Upper lobe of left lung (tissue), 6 donors: ENCODE measurements around the gene NR3C1. TPM values are rescaled to one million over a fixed set of nuclear protein-coding genes. Genes with fewer than 3 reads are reported as not detected.

ENCODE experiments used
- ATAC-seq, 2 donors: fragments of 200-7000 bp; cut with Tn5 transposase; one replicate each; pipeline ENCODE4 v1.9.1; 2022; ENCODE audit warnings: mild to moderate bottlenecking in 2 of 2, moderate library complexity in 2 of 2; ENCODE audit not compliant: low FRiP score in 2 of 2
- DNase-seq, 2 donors: peaks; one replicate each; pipeline ENCODE4 v3.0.0-alpha.2; 2019 to 2020
- H3K27ac ChIP-seq, 4 donors: fragments of 200-600 bp; sonication (generic); one replicate each; pipeline ENCODE4 v1.5.1; 2016 to 2019
- H3K27me3 ChIP-seq, 4 donors: fragments of 200-600 bp; sonication (generic); one replicate each; pipeline ENCODE4 v1.5.1; 2017 to 2019
- H3K36me3 ChIP-seq, 4 donors: fragments of 200-600 bp; sonication (generic); one replicate each; pipeline ENCODE4 v1.5.1; 2016 to 2019
- H3K4me1 ChIP-seq, 4 donors: fragments of 200-600 bp; sonication (generic); one replicate each; pipeline ENCODE4 v1.5.1; 2018 to 2019
- H3K4me3 ChIP-seq, 4 donors: fragments of 200-600 bp; sonication (generic); one replicate each; pipeline ENCODE4 v1.5.1; 2017 to 2019; ENCODE audit warnings: mild to moderate bottlenecking in 2 of 4, moderate library complexity in 1 of 4
- H3K9me3 ChIP-seq, 4 donors: fragments of 200-600 bp; sonication (generic); one replicate each; pipeline ENCODE4 v1.5.1; 2018 to 2019
- EP300 ChIP-seq, 4 donors: sonication (generic); formaldehyde crosslinking; IDR thresholded peaks; one replicate each; pipeline ENCODE4 v1.5.1; 2017; ENCODE audit warnings: antibody characterized with exemption in 4 of 4, control low read depth in 2 of 4
- POLR2A ChIP-seq, 4 donors: fragments of 450-650 bp; IDR thresholded peaks; one replicate each; pipeline ENCODE4 v1.5.1; 2016 to 2017; ENCODE audit warnings: antibody characterized with exemption in 4 of 4, mild to moderate bottlenecking in 2 of 4
- POLR2AphosphoS5 ChIP-seq, 2 donors: sonication (generic); formaldehyde crosslinking; IDR thresholded peaks; one replicate each; pipeline ENCODE4 v1.5.1; 2017; ENCODE audit warnings: antibody characterized with exemption in 2 of 2
- WGBS, 2 donors: methylation state at CpG; one replicate each; pipeline ENCODE4 v1.1.5; 2017 to 2018; 5-methylcytosine and 5-hydroxymethylcytosine counted together
- total RNA-seq, 6 donors: library from RNA; depleted of rRNA in 4 of 6; stranded (reverse); fragments of >200 nt in 4 of 6; gene quantifications; one replicate each; pipeline versions ENCODE4 v1.1.0 to v1.2.1, GENCODE V29; 2016 to 2021
- TF ChIP-seq, protein P1 (sequence below), 6 experiments: fragments of 450-650 bp in 4 of 6; fragments of 200-600 bp in 2 of 6; sonication (generic) in 2 of 6; IDR thresholded peaks; one replicate each; pipeline ENCODE4 v1.5.1; 2016 to 2019; ENCODE audit warnings: antibody characterized with exemption in 6 of 6
- donor health status: DM: no; HTN: no; CAD: no; lungs with moderate emphysema.
- donor health status: DM: no; HTN: yes; CAD: no; lungs with severe emphysema.

NR3C1 gene
- total RNA-seq, 6 donors from 2014 or later: 44.5 to 101 (median 72.7) TPM

DNA sequence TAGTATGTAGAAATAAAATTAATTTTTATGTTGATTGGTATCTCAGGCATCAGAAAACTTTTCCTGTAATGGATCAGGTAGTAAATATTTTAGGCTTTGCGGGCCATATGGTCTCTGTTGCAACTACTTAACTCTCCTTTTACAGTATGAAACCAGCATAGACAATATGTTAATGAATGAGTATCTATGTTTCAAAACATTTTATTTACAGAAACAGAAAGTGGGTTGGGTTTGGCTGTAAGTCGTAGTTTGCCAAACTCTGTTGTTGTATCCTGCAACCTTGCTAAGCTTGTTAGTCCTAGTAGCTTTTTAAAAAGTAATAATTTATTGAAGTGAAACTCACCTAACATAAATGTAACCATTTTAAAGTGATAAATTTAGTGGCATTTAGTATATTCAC lies 132.1 kb downstream of the NR3C1 start:
- DNase-seq (no peak), ATAC-seq (no peak)
- Histone ChIP-seq H3K27ac (no peak overlapping the region), H3K9me3 (peaks cover 0 to 6% (median 0%) of the 10 kb centered on the region in 4 donors), H3K4me3 (no peak overlapping the region), H3K27me3 (no peaks in the 10 kb centered on the region), H3K4me1 (no peaks in the 10 kb centered on the region), H3K36me3 (no peaks in the 10 kb centered on the region)
- 90 to 91% methylated on average over 2 of the region's 2 CpGs for WGBS, 2 donors
- TF ChIP-seq POLR2AphosphoS5 (IDR thresholded peaks at IDR 0.05) (no peak), POLR2A (IDR thresholded peaks at IDR 0.05) (no peak), EP300 (IDR thresholded peaks at IDR 0.05) (no peak)
- TF ChIP-seq, protein P1, sequence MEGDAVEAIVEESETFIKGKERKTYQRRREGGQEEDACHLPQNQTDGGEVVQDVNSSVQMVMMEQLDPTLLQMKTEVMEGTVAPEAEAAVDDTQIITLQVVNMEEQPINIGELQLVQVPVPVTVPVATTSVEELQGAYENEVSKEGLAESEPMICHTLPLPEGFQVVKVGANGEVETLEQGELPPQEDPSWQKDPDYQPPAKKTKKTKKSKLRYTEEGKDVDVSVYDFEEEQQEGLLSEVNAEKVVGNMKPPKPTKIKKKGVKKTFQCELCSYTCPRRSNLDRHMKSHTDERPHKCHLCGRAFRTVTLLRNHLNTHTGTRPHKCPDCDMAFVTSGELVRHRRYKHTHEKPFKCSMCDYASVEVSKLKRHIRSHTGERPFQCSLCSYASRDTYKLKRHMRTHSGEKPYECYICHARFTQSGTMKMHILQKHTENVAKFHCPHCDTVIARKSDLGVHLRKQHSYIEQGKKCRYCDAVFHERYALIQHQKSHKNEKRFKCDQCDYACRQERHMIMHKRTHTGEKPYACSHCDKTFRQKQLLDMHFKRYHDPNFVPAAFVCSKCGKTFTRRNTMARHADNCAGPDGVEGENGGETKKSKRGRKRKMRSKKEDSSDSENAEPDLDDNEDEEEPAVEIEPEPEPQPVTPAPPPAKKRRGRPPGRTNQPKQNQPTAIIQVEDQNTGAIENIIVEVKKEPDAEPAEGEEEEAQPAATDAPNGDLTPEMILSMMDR (IDR thresholded peaks at IDR 0.05): no peak

DNA sequence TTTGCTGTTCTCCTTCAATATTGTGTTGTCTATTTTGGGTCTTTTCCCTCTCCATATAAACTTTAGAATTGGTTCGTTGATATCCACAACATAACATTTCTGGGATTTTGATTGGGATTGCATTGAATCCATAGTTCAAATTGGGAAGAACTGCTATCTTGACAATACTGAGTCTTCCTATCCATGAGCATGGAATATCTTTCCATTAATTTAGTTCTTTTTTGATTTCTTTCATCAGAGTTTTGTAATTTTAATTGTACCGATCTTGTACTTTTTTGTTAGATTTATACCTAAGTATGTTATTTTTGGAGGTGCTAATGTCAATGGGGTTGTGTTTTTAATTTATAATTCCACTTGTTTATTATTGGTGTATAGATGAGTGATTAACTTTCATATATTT lies 135.1 kb downstream of the NR3C1 start:
- no peak overlapping the region for H3K27ac ChIP-seq
- ATAC-seq (no peak), DNase-seq (no peak)
- no peak overlapping the region for H3K4me3 ChIP-seq
- H3K4me1 ChIP-seq: no peaks in the 10 kb centered on the region
- H3K9me3 ChIP-seq: peaks cover 0 to 6% (median 0%) of the 10 kb centered on the region in 4 donors
- TF ChIP-seq EP300 (IDR thresholded peaks at IDR 0.05) (no peak), POLR2AphosphoS5 (IDR thresholded peaks at IDR 0.05) (no peak), POLR2A (IDR thresholded peaks at IDR 0.05) (no peak)
- TF ChIP-seq, protein P1 (IDR thresholded peaks at IDR 0.05): no peak
- no peaks in the 10 kb centered on the region for H3K27me3 ChIP-seq
- H3K36me3 ChIP-seq: no peaks in the 10 kb centered on the region
- WGBS, 2 donors: 98 to 100% methylated on average over 2 of the region's 2 CpGs

DNA sequence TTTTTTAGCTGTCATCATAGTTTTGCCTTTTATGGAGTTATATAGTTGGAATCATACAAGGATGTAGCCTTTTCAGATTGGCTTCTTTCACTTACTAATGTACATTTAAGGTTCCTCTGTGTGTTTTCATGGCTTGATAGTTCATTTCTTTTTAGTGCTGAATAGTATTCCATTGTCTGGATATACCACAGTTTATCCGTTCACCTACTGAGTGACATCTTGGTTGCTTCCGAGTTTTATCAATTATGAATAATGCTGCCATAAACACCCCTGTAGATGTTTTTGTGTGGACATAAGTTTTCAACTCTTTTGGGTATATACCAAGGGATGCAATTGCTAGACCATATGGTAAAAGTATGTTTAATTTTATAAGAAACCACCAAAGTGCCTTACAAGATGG lies 136.3 kb downstream of the NR3C1 start:
- Histone ChIP-seq H3K9me3 (peaks cover 0 to 6% (median 0%) of the 10 kb centered on the region in 4 donors), H3K27ac (no peak overlapping the region), H3K27me3 (no peaks in the 10 kb centered on the region), H3K36me3 (no peaks in the 10 kb centered on the region), H3K4me1 (no peaks in the 10 kb centered on the region), H3K4me3 (no peak overlapping the region)
- WGBS, 2 donors: 98 to 100% methylated on average over 2 of the region's 2 CpGs
- TF ChIP-seq, protein P1 (IDR thresholded peaks at IDR 0.05): no peak
- ATAC-seq: no peak
- no peak for DNase-seq

DNA sequence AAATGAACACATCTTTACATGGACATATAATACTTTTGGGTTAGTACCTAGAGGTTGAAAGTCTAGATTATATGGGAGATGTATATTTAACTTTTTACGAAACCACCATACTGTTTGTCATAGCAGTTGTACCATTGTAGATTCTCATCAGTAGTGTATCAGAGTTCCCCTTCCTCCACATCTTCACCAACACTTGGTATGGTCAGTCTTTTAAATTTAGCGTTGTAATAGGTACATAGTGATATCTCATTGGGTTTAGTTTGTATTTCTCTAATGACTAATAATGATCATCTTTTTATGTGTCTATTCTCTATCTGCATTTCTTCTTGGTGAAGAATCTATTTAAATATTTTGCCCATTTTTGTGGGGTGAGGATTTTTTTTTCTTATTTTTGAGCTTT lies 137.5 kb downstream of the NR3C1 start:
- 94 to 100% methylated on average over 2 of the region's 2 CpGs for WGBS, 2 donors
- H3K4me1 ChIP-seq: no peaks in the 10 kb centered on the region
- no peaks in the 10 kb centered on the region for H3K27me3 ChIP-seq
- H3K27ac ChIP-seq: no peak overlapping the region
- no peak overlapping the region for H3K4me3 ChIP-seq
- peaks cover 0 to 6% (median 0%) of the 10 kb centered on the region in 4 donors for H3K9me3 ChIP-seq
- no peak for DNase-seq
- H3K36me3 ChIP-seq: no peaks in the 10 kb centered on the region
- no peak for ATAC-seq
- TF ChIP-seq POLR2A (IDR thresholded peaks at IDR 0.05): no peak
- no peak for TF ChIP-seq POLR2AphosphoS5 (IDR thresholded peaks at IDR 0.05)
- TF ChIP-seq, protein P1 (IDR thresholded peaks at IDR 0.05): no peak
- no peak for TF ChIP-seq EP300 (IDR thresholded peaks at IDR 0.05)

DNA sequence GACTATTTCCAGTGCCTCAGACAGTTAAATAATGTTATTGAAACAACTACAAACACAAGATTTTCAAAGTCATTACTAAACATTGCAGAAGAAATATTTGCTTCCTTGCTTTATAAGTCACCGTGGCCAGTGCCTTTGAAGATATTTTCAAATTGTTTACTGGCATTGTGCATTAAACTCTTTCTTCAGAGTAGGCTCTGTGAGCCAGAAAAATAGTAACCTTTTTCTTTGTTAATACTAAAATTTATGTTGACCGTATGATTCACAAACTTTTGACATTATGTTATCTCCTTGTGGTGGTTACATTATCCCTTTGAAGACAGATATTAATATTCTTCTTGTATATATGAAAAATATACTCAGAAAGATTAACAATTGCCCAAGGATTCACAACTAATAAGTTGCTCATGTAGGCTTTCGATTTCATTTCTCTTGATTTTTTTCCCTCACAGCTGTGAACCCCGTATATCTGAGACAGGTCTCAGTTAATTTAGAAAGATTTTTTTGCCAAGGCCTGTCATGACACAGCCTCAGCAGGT lies 140.1 kb downstream of the NR3C1 start:
- Histone ChIP-seq H3K4me1 (no peaks in the 10 kb centered on the region), H3K4me3 (no peak overlapping the region), H3K27ac (no peak overlapping the region), H3K27me3 (no peaks in the 10 kb centered on the region), H3K36me3 (no peaks in the 10 kb centered on the region), H3K9me3 (peaks cover 0 to 6% (median 0%) of the 10 kb centered on the region in 4 donors)
- no peak for TF ChIP-seq EP300 (IDR thresholded peaks at IDR 0.05)
- TF ChIP-seq POLR2A (IDR thresholded peaks at IDR 0.05): no peak
- TF ChIP-seq, protein P1 (IDR thresholded peaks at IDR 0.05): no peak
- no peak for TF ChIP-seq POLR2AphosphoS5 (IDR thresholded peaks at IDR 0.05)
- DNase-seq (no peak), ATAC-seq (no peak)
- WGBS, 2 donors: 65 to 69% methylated on average over 4 of the region's 4 CpGs
